GM23338 (cell line): Measurements from ENCODE around the gene MPRIP. TPM values are rescaled to one million over a fixed set of nuclear protein-coding genes. Genes with fewer than 3 reads are reported as not detected.

Experiments used
- CTCF ChIP-seq, 2 experiments: fragments of 200-600 bp in 1 of 2; sonication (generic) in 1 of 2; conservative IDR thresholded peaks; 2 replicates each; pipeline versions ENCODE4 v1.5.1 to v1.6.1; 2016 to 2017; ENCODE audit warnings: antibody characterized with exemption in 2 of 2, low read depth in 2 of 2, mild to moderate bottlenecking in 2 of 2, moderate library complexity in 1 of 2
- ETS1 ChIP-seq: IDR thresholded peaks from 2 replicates; pipeline ENCODE4 v1.6.1; 2016; ENCODE audit warnings: antibody characterized with exemption
- EZH2 ChIP-seq: fragments of 200-600 bp; sonication (generic); IDR thresholded peaks from one replicate; pipeline ENCODE4 v1.8.0; 2017; ENCODE audit warnings: antibody characterized with exemption, mild to moderate bottlenecking, low read depth; ENCODE audit not compliant: unreplicated experiment
- EZH2phosphoT487 ChIP-seq: fragments of 200-600 bp; sonication (generic); IDR thresholded peaks from one replicate; pipeline ENCODE4 v1.8.1; 2018; ENCODE audit warnings: antibody characterized with exemption; ENCODE audit not compliant: unreplicated experiment
- NANOG ChIP-seq: IDR thresholded peaks from 2 replicates; pipeline ENCODE4 v1.6.1; 2016; ENCODE audit warnings: antibody characterized with exemption, borderline replicate concordance
- POLR2AphosphoS5 ChIP-seq: IDR thresholded peaks from 2 replicates; pipeline ENCODE4 v1.6.1; 2016; ENCODE audit warnings: antibody characterized with exemption, low read depth
- ZNF114 ChIP-seq: fragments of 250-450 bp; sonication (Bioruptor Pico); IDR thresholded peaks from 2 replicates; pipeline ENCODE4 v1.5.0; 2020; ENCODE audit warnings: mild to moderate bottlenecking, moderate library complexity
- ZNF462 ChIP-seq: fragments of 250-450 bp; sonication (Bioruptor Pico); IDR thresholded peaks from 2 replicates; pipeline ENCODE4 v1.5.0; 2020; ENCODE audit warnings: mild to moderate bottlenecking, moderate library complexity
- polyA plus RNA-seq: library from polyadenylated mRNA; unstranded; fragments of >200 nt; fragmentation: Nextera tagmentation; extraction: Ambion mirVana; gene quantifications from 2 replicates; pipeline ENCODE4 v1.2.1, GENCODE V29; 2016
- total RNA-seq: library from RNA; depleted of rRNA; stranded (reverse); fragments of >200 nt; shearing (Covaris generic); gene quantifications from 2 replicates; pipeline ENCODE4 v1.2.3, GENCODE V29; 2014

Gene MPRIP
- total and polyA plus RNA-seq, 2 experiments from 2014 or later = 39.3 to 113 TPM

GRCh38 chr17:17120294-17120693 lies 78.0 kb downstream of the MPRIP start (continued):
- no peak for TF ChIP-seq ZNF462 (CRISPR knock-in tag)
- TF ChIP-seq ZNF114 (CRISPR knock-in tag) = no peak
- TF ChIP-seq EZH2phosphoT487 = no peak
- no peak for TF ChIP-seq EZH2
- TF ChIP-seq CTCF (conservative IDR thresholded peaks at IDR 0.05; ENCODE audit: low read depth in 2 of 2) = no peak
- no peak for TF ChIP-seq ETS1
- TF ChIP-seq POLR2AphosphoS5 = no peak
- TF ChIP-seq NANOG = no peak
